Caco-2 (cell line): ENCODE measurements around the gene HTR3B. TPM values are rescaled to one million over a fixed set of nuclear protein-coding genes. Genes with fewer than 3 reads are reported as not detected.

Experiments used
- BruUV-seq: library from RNA; stranded (reverse); fragments of 400-500 nt; replicated peaks from 2 replicates; lab custom pipeline; 2021; lab: Mats Ljungman, UMichigan
- CTCF ChIA-PET: fragments of 300-600 bp; sonication (Branson Sonifier 250); formaldehyde crosslinking; loops from one replicate; lab custom pipeline; 2022; ENCODE audit warnings: antibody characterized with exemption; lab: Charles Lee
- POLR2A ChIA-PET: fragments of 300-600 bp; sonication (Branson Sonifier 250); formaldehyde crosslinking; loops from one replicate; lab custom pipeline; 2022; ENCODE audit warnings: antibody characterized with exemption; lab: Charles Lee
- DNase-seq, 2 experiments: peaks; one replicate each; pipeline versions ENCODE4 v3.0.0 to v3.0.0-alpha.2; 2020 to 2022
- H3K27me3 ChIP-seq: replicated peaks from 2 replicates; pipeline ENCODE4 v1.6.0; 2011; ENCODE audit warnings: low read length; ENCODE audit not compliant: control insufficient read depth, insufficient read depth
- H3K36me3 ChIP-seq: 2 replicates; pipeline ENCODE4 v1.5.1; 2011; ENCODE audit warnings: low read length; ENCODE audit not compliant: control insufficient read depth, insufficient read depth
- H3K4me1 ChIP-seq: fragments of 250-450 bp; sonication (Bioruptor Pico); 2 replicates; pipeline ENCODE4 v1.5.1; 2020; ENCODE audit warnings: mild to moderate bottlenecking
- H3K4me3 ChIP-seq: 2 replicates; pipeline ENCODE4 v1.5.1; 2011; ENCODE audit warnings: low read depth, mild to moderate bottlenecking, control low read depth, low read length
- H3K9me3 ChIP-seq: fragments of 250-450 bp; sonication (Bioruptor Pico); 2 replicates; pipeline ENCODE4 v1.5.1; 2020; ENCODE audit warnings: mild to moderate bottlenecking, moderate library complexity
- H3K27ac Mint-ChIP-seq: one replicate; pipeline ENCODE4 v1.8.0; 2022; ENCODE audit warnings: mixed read lengths; ENCODE audit not compliant: unreplicated experiment
- H3K27me3 Mint-ChIP-seq: one replicate; pipeline ENCODE4 v1.8.0; 2022; ENCODE audit warnings: mixed read lengths; ENCODE audit not compliant: insufficient read depth, unreplicated experiment
- H3K36me3 Mint-ChIP-seq: one replicate; pipeline ENCODE4 v1.8.0; 2022; ENCODE audit warnings: mild to moderate bottlenecking, mixed read lengths; ENCODE audit not compliant: insufficient read depth, unreplicated experiment
- H3K4me1 Mint-ChIP-seq: one replicate; pipeline ENCODE4 v1.8.0; 2022; ENCODE audit warnings: low read depth, mixed read lengths; ENCODE audit not compliant: unreplicated experiment
- H3K4me3 Mint-ChIP-seq: one replicate; pipeline ENCODE4 v1.8.0; 2022; ENCODE audit warnings: mild to moderate bottlenecking, moderate library complexity, mixed read lengths; ENCODE audit not compliant: unreplicated experiment
- H3K9me3 Mint-ChIP-seq: one replicate; pipeline ENCODE4 v1.8.0; 2022; ENCODE audit warnings: mixed read lengths; ENCODE audit not compliant: unreplicated experiment
- CTCF ChIP-seq, 2 experiments: fragments of 200-600 bp in 1 of 2; IDR thresholded peaks; 1 replicate in 1 of 2; 2 replicates in 1 of 2; pipeline versions ENCODE4 v1.5.1 to v1.8.0; 2011 to 2022; ENCODE audit warnings: antibody characterized with exemption in 1 of 2, control low read depth in 1 of 2, inconsistent platforms in 1 of 2, low read depth in 1 of 2, low read length in 1 of 2, mild to moderate bottlenecking in 1 of 2, moderate library complexity in 1 of 2; ENCODE audit not compliant: insufficient read depth in 1 of 2, severe bottlenecking in 1 of 2, unreplicated experiment in 1 of 2
- intact Hi-C: fragments of 100-400 bp; cut with micrococcal nuclease; formaldehyde crosslinking; loops from one replicate; pipeline ENCODE4 v1.10.0; 2022; ENCODE audit not compliant: unreplicated experiment
- total RNA-seq: library from RNA; stranded (reverse); gene quantifications from 2 replicates; pipeline ENCODE4 v1.2.3, GENCODE V29; 2022

The HTR3B gene
- total RNA-seq, 1 experiment from 2014 or later = not detected

DNA sequence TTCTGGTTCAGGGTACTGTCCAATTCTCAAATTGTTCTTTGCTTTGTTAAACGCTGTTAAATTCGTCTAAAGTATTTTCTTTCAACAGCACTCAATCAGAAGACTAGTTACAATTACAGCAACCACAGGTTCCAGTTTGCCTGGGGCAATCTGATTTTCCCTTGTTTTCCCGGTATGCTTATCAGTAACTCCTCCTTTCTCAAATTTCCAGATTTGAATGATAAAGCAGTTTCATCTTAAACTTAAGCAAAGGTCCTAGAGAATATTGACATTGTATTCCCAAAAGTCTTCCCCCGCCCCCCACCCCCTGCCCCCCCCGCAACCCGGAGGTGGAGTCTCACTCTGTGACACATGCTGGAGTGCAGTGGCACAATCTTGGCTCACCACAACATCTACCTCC is 18.7 kb upstream of the HTR3B start:
- H3K27ac Mint-ChIP-seq = no peak overlapping the region
- intact Hi-C loops = no loop called here
- peaks cover 11% of the 10 kb centered on the region for H3K36me3 Mint-ChIP-seq
- no peak overlapping the region for H3K4me3 ChIP-seq
- no peaks in the 10 kb centered on the region for H3K9me3 Mint-ChIP-seq
- peaks cover 28% of the 10 kb centered on the region for H3K4me1 ChIP-seq
- DNase-seq = peak; percentile 59 to 71
- no peaks in the 10 kb centered on the region for H3K9me3 ChIP-seq
- ChIA-PET POLR2A (no interaction called here), CTCF (no interaction called here)
- no peak for TF ChIP-seq CTCF (IDR thresholded peaks at IDR 0.05; ENCODE audit: insufficient read depth in 1 of 2, low read depth in 1 of 2, low read length in 1 of 2, severe bottlenecking in 1 of 2, unreplicated experiment in 1 of 2)
- H3K4me3 Mint-ChIP-seq = no peak overlapping the region
- H3K27me3 Mint-ChIP-seq = no peaks in the 10 kb centered on the region
- H3K27me3 ChIP-seq = no peaks in the 10 kb centered on the region
- H3K36me3 ChIP-seq = no peaks in the 10 kb centered on the region
- H3K4me1 Mint-ChIP-seq = peaks cover 22% of the 10 kb centered on the region
- BruUV-seq = no TSS peak

DNA sequence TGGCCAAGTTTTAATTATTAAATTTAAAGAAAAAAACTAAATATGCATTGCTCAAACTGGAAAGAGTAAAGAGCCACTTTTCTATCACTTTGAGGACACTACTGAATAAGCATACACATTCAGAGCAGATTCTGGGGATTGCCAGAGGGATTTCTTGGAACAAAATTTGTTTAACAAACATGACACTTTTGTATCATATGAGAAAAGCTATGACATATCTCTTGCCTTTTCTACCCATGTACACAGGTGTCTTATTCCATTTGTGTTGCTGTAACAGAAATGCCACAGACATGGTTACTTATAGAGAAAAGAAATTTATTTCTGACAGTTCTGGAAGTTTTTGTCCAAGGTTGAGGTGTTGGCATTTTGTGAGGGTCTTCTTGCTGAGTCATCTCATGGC is 15.7 kb upstream of the HTR3B start:
- no peaks in the 10 kb centered on the region for H3K36me3 ChIP-seq
- POLR2A ChIA-PET = no interaction called here
- no peaks in the 10 kb centered on the region for H3K27me3 Mint-ChIP-seq
- no peak for DNase-seq
- H3K9me3 ChIP-seq = no peaks in the 10 kb centered on the region
- H3K4me1 Mint-ChIP-seq = peaks cover 13% of the 10 kb centered on the region
- H3K4me3 Mint-ChIP-seq = no peak overlapping the region
- CTCF ChIA-PET = no interaction called here
- BruUV-seq = no TSS peak
- no peak for TF ChIP-seq CTCF (IDR thresholded peaks at IDR 0.05; ENCODE audit: insufficient read depth in 1 of 2, low read depth in 1 of 2, low read length in 1 of 2, severe bottlenecking in 1 of 2, unreplicated experiment in 1 of 2)
- H3K4me3 ChIP-seq = no peak overlapping the region
- H3K27me3 ChIP-seq = no peaks in the 10 kb centered on the region
- no peak overlapping the region for H3K27ac Mint-ChIP-seq
- H3K36me3 Mint-ChIP-seq = peaks cover 6% of the 10 kb centered on the region
- H3K4me1 ChIP-seq = peaks cover 23% of the 10 kb centered on the region
- intact Hi-C loops = no loop called here
- H3K9me3 Mint-ChIP-seq = no peaks in the 10 kb centered on the region

DNA sequence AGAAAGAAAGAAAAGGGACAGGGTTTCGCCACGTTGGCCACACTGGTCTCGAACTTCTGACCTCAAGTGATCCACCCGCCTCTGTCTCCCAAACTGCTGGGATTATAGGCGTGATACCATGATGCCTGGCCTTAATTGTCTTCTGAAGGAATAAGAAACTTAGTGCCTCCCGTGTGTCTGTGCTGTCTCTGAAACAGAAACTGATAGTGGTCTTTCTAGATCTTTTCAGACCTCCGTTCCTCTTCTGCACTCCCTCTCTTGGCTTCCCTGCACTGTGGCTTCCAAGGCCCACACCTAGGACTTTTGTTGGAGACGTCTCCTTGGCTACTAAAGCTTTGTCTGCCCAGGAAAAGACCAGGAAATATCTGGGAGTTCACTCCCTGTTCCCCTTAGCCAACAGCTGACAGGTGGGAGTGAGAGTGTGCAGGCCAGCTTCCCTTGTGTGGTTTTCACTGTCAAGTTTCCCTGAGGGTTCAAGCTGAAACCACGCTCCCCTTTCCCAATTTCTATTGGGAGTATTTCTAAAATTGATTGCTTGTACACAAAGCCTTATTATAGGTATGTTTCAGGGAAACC is 10.1 kb upstream of the HTR3B start:
- Histone ChIP-seq H3K4me1 (no peaks in the 10 kb centered on the region), H3K36me3 (no peaks in the 10 kb centered on the region), H3K9me3 (no peaks in the 10 kb centered on the region), H3K4me3 (no peak overlapping the region), H3K27me3 (no peaks in the 10 kb centered on the region)
- H3K9me3 Mint-ChIP-seq = no peaks in the 10 kb centered on the region
- BruUV-seq = no TSS peak
- H3K27ac Mint-ChIP-seq = no peak overlapping the region
- POLR2A ChIA-PET = no interaction called here
- CTCF ChIA-PET = interaction anchor here (1.2 to 4.4 kb wide), 2 partner anchors 103 to 368 kb away, joined by 3 to 86 read pairs; no protein-coding TSS in a partner anchor
- H3K36me3 Mint-ChIP-seq = peaks cover 6% of the 10 kb centered on the region
- TF ChIP-seq CTCF (IDR thresholded peaks at IDR 0.05; ENCODE audit: insufficient read depth in 1 of 2, low read depth in 1 of 2, low read length in 1 of 2, severe bottlenecking in 1 of 2, unreplicated experiment in 1 of 2) = no peak
- H3K4me3 Mint-ChIP-seq = no peak overlapping the region
- intact Hi-C loops = no loop called here
- H3K27me3 Mint-ChIP-seq = peaks cover 3% of the 10 kb centered on the region
- no peak for DNase-seq
- peaks cover 7% of the 10 kb centered on the region for H3K4me1 Mint-ChIP-seq
